Activated naive CD8-positive, alpha-beta T cell (primary cell): Measurements from ENCODE around the gene NMRK1.

Source experiments
- H3K27ac Mint-ChIP-seq: one replicate; pipeline ENCODE4 v1.8.0; 2021; ENCODE audit warnings: mixed read lengths
- H3K27me3 Mint-ChIP-seq: one replicate; pipeline ENCODE4 v1.8.0; 2021; ENCODE audit warnings: mixed read lengths
- H3K36me3 Mint-ChIP-seq: one replicate; pipeline ENCODE4 v1.8.0; 2021; ENCODE audit warnings: mixed read lengths
- H3K4me1 Mint-ChIP-seq: one replicate; pipeline ENCODE4 v1.8.0; 2021; ENCODE audit warnings: low read depth, mixed read lengths
- H3K4me3 Mint-ChIP-seq: one replicate; pipeline ENCODE4 v1.8.0; 2021; ENCODE audit warnings: mild to moderate bottlenecking, mixed read lengths
- H3K9me3 Mint-ChIP-seq: one replicate; pipeline ENCODE4 v1.8.0; 2021; ENCODE audit warnings: low read depth, mixed read lengths

The NMRK1 gene

GRCh38 chr9:75109210-75109839 is 21.4 kb upstream of the NMRK1 start:
- peaks cover 72% of the 10 kb centered on the region for H3K4me1 Mint-ChIP-seq
- H3K9me3 Mint-ChIP-seq = no peaks in the 10 kb centered on the region
- peaks cover 8% of the 10 kb centered on the region for H3K36me3 Mint-ChIP-seq
- no peak overlapping the region for H3K4me3 Mint-ChIP-seq
- no peak overlapping the region for H3K27ac Mint-ChIP-seq
- H3K27me3 Mint-ChIP-seq = no peaks in the 10 kb centered on the region

GRCh38 chr9:75108571-75108970 is 20.6 kb upstream of the NMRK1 start:
- Mint-ChIP-seq H3K4me1 (peaks cover 69% of the 10 kb centered on the region), H3K9me3 (no peaks in the 10 kb centered on the region), H3K27ac (peak overlapping the region; percentile 59), H3K4me3 (no peak overlapping the region), H3K36me3 (peaks cover 8% of the 10 kb centered on the region), H3K27me3 (no peaks in the 10 kb centered on the region)

GRCh38 chr9:75106857-75107256 is 18.9 kb upstream of the NMRK1 start:
- no peak overlapping the region for H3K4me3 Mint-ChIP-seq
- no peak overlapping the region for H3K27ac Mint-ChIP-seq
- H3K4me1 Mint-ChIP-seq = peaks cover 69% of the 10 kb centered on the region
- peaks cover 13% of the 10 kb centered on the region for H3K36me3 Mint-ChIP-seq
- no peaks in the 10 kb centered on the region for H3K27me3 Mint-ChIP-seq
- H3K9me3 Mint-ChIP-seq = no peaks in the 10 kb centered on the region

- H3K36me3 Mint-ChIP-seq = peaks cover 15% of the 10 kb centered on the region
- no peaks in the 10 kb centered on the region for H3K9me3 Mint-ChIP-seq
- H3K27me3 Mint-ChIP-seq = no peaks in the 10 kb centered on the region
- H3K4me1 Mint-ChIP-seq = peaks cover 69% of the 10 kb centered on the region
- H3K4me3 Mint-ChIP-seq = peak overlapping the region; percentile 6
- H3K27ac Mint-ChIP-seq = peak overlapping the region; percentile 84
Measured at GRCh38 chr9:75105841-75106240, 17.9 kb upstream of the NMRK1 start.

- Mint-ChIP-seq H3K9me3 (no peaks in the 10 kb centered on the region), H3K27me3 (no peaks in the 10 kb centered on the region), H3K4me1 (peaks cover 65% of the 10 kb centered on the region), H3K36me3 (peaks cover 13% of the 10 kb centered on the region), H3K4me3 (no peak overlapping the region), H3K27ac (peak overlapping the region; percentile 29)
Measured at GRCh38 chr9:75105019-75105540, 17.1 kb upstream of the NMRK1 start.

GRCh38 chr9:75104607-75105006 is 16.7 kb upstream of the NMRK1 start:
- Mint-ChIP-seq H3K36me3 (peaks cover 11% of the 10 kb centered on the region), H3K4me1 (peaks cover 63% of the 10 kb centered on the region), H3K27me3 (no peaks in the 10 kb centered on the region), H3K4me3 (no peak overlapping the region), H3K27ac (peak overlapping the region; percentile 29), H3K9me3 (no peaks in the 10 kb centered on the region)

- no peaks in the 10 kb centered on the region for H3K9me3 Mint-ChIP-seq
- peak overlapping the region; percentile 51 for H3K27ac Mint-ChIP-seq
- H3K36me3 Mint-ChIP-seq = peaks cover 12% of the 10 kb centered on the region
- H3K4me1 Mint-ChIP-seq = peaks cover 62% of the 10 kb centered on the region
- no peaks in the 10 kb centered on the region for H3K27me3 Mint-ChIP-seq
- no peak overlapping the region for H3K4me3 Mint-ChIP-seq
Measured at GRCh38 chr9:75102177-75102790, 14.3 kb upstream of the NMRK1 start.

GRCh38 chr9:75101004-75101588 is 13.1 kb upstream of the NMRK1 start:
- Mint-ChIP-seq H3K36me3 (peaks cover 12% of the 10 kb centered on the region), H3K4me3 (no peak overlapping the region), H3K9me3 (no peaks in the 10 kb centered on the region), H3K27ac (peak overlapping the region; percentile 3), H3K4me1 (peaks cover 68% of the 10 kb centered on the region), H3K27me3 (no peaks in the 10 kb centered on the region)

GRCh38 chr9:75096796-75097195 is 8.8 kb upstream of the NMRK1 start:
- Mint-ChIP-seq H3K4me3 (no peak overlapping the region), H3K9me3 (no peaks in the 10 kb centered on the region), H3K4me1 (peaks cover 69% of the 10 kb centered on the region), H3K27me3 (no peaks in the 10 kb centered on the region), H3K36me3 (peaks cover 7% of the 10 kb centered on the region), H3K27ac (no peak overlapping the region)

GRCh38 chr9:75092766-75093165 is 4.8 kb upstream of the NMRK1 start:
- H3K4me1 Mint-ChIP-seq = peaks cover 76% of the 10 kb centered on the region
- H3K36me3 Mint-ChIP-seq = peaks cover 2% of the 10 kb centered on the region
- H3K27me3 Mint-ChIP-seq = no peaks in the 10 kb centered on the region
- H3K9me3 Mint-ChIP-seq = no peaks in the 10 kb centered on the region
- H3K4me3 Mint-ChIP-seq = peak overlapping the region; percentile 46
- peak overlapping the region; percentile 71 for H3K27ac Mint-ChIP-seq

- peaks cover 75% of the 10 kb centered on the region for H3K4me1 Mint-ChIP-seq
- H3K27ac Mint-ChIP-seq = no peak overlapping the region
- H3K4me3 Mint-ChIP-seq = peak overlapping the region; percentile 100
- H3K27me3 Mint-ChIP-seq = no peaks in the 10 kb centered on the region
- H3K9me3 Mint-ChIP-seq = no peaks in the 10 kb centered on the region
- H3K36me3 Mint-ChIP-seq = no peaks in the 10 kb centered on the region
Measured at GRCh38 chr9:75090579-75090978, 2.6 kb upstream of the NMRK1 start.

GRCh38 chr9:75089373-75089766 is 1.4 kb upstream of the NMRK1 start:
- Mint-ChIP-seq H3K4me1 (peaks cover 77% of the 10 kb centered on the region), H3K9me3 (no peaks in the 10 kb centered on the region), H3K36me3 (no peaks in the 10 kb centered on the region), H3K4me3 (peak overlapping the region; percentile 100), H3K27me3 (no peaks in the 10 kb centered on the region), H3K27ac (peak overlapping the region; percentile 94)

GRCh38 chr9:75088646-75089372 is 854 bp upstream of the NMRK1 start:
- Mint-ChIP-seq H3K27ac (peak overlapping the region; percentile 94), H3K36me3 (no peaks in the 10 kb centered on the region), H3K9me3 (no peaks in the 10 kb centered on the region), H3K27me3 (no peaks in the 10 kb centered on the region), H3K4me1 (peaks cover 77% of the 10 kb centered on the region), H3K4me3 (peak overlapping the region; percentile 100)

- Mint-ChIP-seq H3K4me3 (peak overlapping the region; percentile 93), H3K27ac (peak overlapping the region; percentile 95), H3K36me3 (no peaks in the 10 kb centered on the region)
Measured at GRCh38 chr9:75087289-75087823, 599 bp downstream of the NMRK1 start.

More at GRCh38 chr9:75087289-75087823, 599 bp downstream of the NMRK1 start:
- Mint-ChIP-seq H3K4me1 (peaks cover 76% of the 10 kb centered on the region), H3K27me3 (no peaks in the 10 kb centered on the region), H3K9me3 (no peaks in the 10 kb centered on the region)
